ENCODE results near the gene FOCAD.

FOCAD gene

DNA sequence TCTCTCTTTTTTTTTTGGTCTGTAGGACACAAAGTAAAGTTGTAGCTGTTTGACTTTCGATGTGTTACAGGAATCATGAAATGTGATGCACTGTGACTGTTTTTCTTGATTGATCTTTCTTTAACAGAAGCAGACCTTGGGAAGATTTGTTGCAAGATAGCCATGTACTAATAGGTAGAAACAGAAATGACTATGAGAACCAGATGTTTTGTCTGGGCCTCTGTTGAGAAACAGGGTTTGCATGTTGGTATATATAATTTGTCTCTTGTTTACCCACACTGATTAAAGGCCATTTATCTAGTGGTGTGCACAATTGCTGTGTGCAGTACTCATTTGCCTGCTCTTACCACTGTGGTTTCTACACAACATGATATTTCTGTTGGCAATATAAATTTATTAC, 222.3 kb downstream of the FOCAD start:
- DNase-seq (ENCODE audit: low read depth, low spot score): no peak

DNA sequence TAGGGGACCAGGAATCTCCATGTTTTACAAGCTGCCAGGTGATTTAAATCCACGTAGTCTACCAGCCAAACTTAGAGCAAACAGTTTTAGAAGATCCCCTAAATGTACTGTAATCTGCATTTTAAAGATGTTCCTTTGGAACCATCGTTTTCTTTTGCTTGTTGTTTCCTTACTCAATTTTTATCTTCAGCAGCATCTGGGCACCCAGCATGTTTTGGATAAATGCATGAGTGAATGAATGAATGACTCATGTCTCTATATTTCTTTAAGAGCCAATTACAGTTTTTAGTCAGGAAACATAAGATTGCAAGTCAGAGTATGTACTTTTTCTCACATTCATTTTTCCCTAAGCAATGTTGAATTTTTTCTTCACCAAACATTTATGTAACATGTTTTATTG, 224.4 kb downstream of the FOCAD start:
- no peak overlapping the region for H3K9ac ChIP-seq (ENCODE audit: insufficient read length)
- no peak overlapping the region for H3K27ac ChIP-seq
- H3K9me3 ChIP-seq (ENCODE audit: low read depth, low read length): no peaks in the 10 kb centered on the region
- H3K36me3 ChIP-seq (ENCODE audit: insufficient read depth, low read length): no peaks in the 10 kb centered on the region; the same call in 1 of the 2 replicates
- no peak overlapping the region for H3K4me3 ChIP-seq
- no peak for DNase-seq (ENCODE audit: low read depth, low spot score)
- no peak for TF ChIP-seq FOXP2 (optimal IDR thresholded peaks at IDR 0.05; ENCODE audit: control extremely low read depth, extremely low read length, insufficient read depth)
- TF ChIP-seq POLR2AphosphoS5 (IDR thresholded peaks at IDR 0.05; ENCODE audit: borderline replicate concordance, low read depth, low read length): no peak
- no peak for TF ChIP-seq EZH2 (IDR thresholded peaks at IDR 0.05)

More for the DNA sequence above, 222.3 kb downstream of the FOCAD start:
- Histone ChIP-seq H3K9ac (ENCODE audit: insufficient read length) (no peak overlapping the region), H3K36me3 (ENCODE audit: insufficient read depth, low read length) (no peaks in the 10 kb centered on the region), H3K4me3 (no peak overlapping the region), H3K9me3 (ENCODE audit: low read depth, low read length) (no peaks in the 10 kb centered on the region), H3K27ac (no peak overlapping the region)
- TF ChIP-seq FOXP2 (optimal IDR thresholded peaks at IDR 0.05; ENCODE audit: control extremely low read depth, extremely low read length, insufficient read depth) (no peak), POLR2AphosphoS5 (IDR thresholded peaks at IDR 0.05; ENCODE audit: borderline replicate concordance, low read depth, low read length) (no peak), EZH2 (IDR thresholded peaks at IDR 0.05) (no peak)

DNA sequence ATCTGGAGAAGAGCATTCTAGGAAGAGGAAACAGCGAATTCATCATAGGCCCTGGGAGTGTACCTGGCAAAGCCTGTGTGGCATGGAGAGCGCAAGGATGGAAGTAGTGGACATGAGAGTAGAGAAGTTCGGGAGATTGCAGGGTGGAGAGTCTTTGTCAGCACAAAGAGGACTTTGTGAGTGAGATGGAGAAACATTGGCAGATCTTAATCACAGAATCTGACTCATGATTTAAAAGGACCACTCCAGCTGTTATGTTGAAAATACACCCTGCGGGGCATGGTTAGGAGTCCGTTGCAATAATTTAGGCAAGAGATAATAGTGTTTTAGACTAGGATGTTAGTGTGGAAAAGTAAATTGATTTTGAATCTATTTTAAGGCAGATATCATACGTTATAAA, 230.5 kb downstream of the FOCAD start:
- H3K36me3 ChIP-seq (ENCODE audit: insufficient read depth, low read length): peaks cover 16% of the 10 kb centered on the region
- H3K9me3 ChIP-seq (ENCODE audit: low read depth, low read length): no peaks in the 10 kb centered on the region
- no peak overlapping the region for H3K4me3 ChIP-seq
- no peak overlapping the region for H3K27ac ChIP-seq
- no peak for DNase-seq (ENCODE audit: low read depth, low spot score)
- TF ChIP-seq POLR2AphosphoS5 (IDR thresholded peaks at IDR 0.05; ENCODE audit: borderline replicate concordance, low read depth, low read length) (no peak), FOXP2 (optimal IDR thresholded peaks at IDR 0.05; ENCODE audit: control extremely low read depth, extremely low read length, insufficient read depth) (no peak), EZH2 (IDR thresholded peaks at IDR 0.05) (no peak)
- no peak overlapping the region for H3K9ac ChIP-seq (ENCODE audit: insufficient read length)

DNA sequence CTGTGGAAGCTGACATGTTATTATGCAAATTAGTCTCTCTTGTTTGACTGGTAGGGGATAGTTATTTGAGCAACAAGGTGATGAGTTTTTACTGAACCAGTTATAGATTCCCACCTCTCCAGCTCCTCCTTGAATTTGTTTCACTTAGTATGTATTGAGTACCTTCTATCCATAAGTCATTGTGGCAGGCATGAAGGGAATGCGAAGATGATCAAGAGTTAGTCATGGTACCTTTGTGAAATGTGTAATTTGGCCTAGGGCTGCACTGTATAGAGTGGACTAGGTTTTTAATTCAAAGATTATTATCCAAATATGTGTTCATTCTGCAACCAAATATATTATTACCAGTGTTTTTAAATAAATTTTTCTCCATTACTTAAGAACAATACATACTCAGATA, 237.3 kb downstream of the FOCAD start:
- peaks cover 16% of the 10 kb centered on the region for H3K36me3 ChIP-seq (ENCODE audit: insufficient read depth, low read length)
- H3K4me3 ChIP-seq: no peak overlapping the region
- H3K27ac ChIP-seq: no peak overlapping the region
- no peak for TF ChIP-seq POLR2AphosphoS5 (IDR thresholded peaks at IDR 0.05; ENCODE audit: borderline replicate concordance, low read depth, low read length)
- TF ChIP-seq FOXP2 (optimal IDR thresholded peaks at IDR 0.05; ENCODE audit: control extremely low read depth, extremely low read length, insufficient read depth): no peak
- TF ChIP-seq EZH2 (IDR thresholded peaks at IDR 0.05): no peak
- H3K9ac ChIP-seq (ENCODE audit: insufficient read length): no peak overlapping the region
- no peaks in the 10 kb centered on the region for H3K9me3 ChIP-seq (ENCODE audit: low read depth, low read length)
- DNase-seq (ENCODE audit: low read depth, low spot score): no peak

DNA sequence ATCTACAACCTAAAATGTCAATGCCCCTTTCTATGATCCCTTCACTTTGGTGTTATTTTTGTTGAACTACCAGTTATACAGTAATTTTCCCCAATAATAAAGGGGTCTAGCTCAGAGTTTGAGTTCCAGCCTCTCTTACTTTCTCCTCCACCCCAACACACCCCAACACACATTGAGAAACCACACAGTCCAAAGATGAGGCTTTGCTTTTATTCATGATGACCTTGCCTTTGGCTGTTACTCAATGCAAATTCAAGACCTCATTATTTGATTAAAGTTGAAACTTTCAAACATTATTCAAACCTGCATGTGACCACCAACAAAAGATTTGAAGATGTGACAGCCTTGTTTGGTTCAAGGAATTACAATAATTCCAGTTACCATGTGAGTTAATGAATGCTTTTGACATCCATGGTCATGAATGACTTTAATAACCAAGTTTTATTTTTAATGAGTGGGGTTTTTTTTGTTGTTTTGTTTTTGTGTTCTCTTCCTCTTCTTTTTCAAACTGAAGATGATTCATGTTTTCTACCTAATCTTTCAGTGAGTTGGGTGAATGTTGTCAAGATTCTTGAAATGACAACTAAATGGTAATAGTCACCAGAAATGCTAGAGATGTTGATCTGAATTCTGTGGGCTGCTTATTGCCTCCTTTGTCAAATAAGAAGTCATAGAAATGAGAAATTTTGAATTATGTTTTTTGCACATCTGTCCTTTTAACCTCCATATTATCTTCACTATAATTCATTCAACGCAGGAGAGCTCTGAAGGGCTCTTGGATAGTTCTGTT, 241.4 kb downstream of the FOCAD start:
- no peak overlapping the region for H3K27ac ChIP-seq
- no peak for TF ChIP-seq EZH2 (IDR thresholded peaks at IDR 0.05)
- TF ChIP-seq FOXP2 (optimal IDR thresholded peaks at IDR 0.05; ENCODE audit: control extremely low read depth, extremely low read length, insufficient read depth): no peak
- no peak for TF ChIP-seq POLR2AphosphoS5 (IDR thresholded peaks at IDR 0.05; ENCODE audit: borderline replicate concordance, low read depth, low read length)
- no peaks in the 10 kb centered on the region; the same call in 1 of the 2 replicates for H3K36me3 ChIP-seq (ENCODE audit: insufficient read depth, low read length)
- DNase-seq (ENCODE audit: low read depth, low spot score): no peak
- no peaks in the 10 kb centered on the region for H3K9me3 ChIP-seq (ENCODE audit: low read depth, low read length)
- H3K9ac ChIP-seq (ENCODE audit: insufficient read length): no peak overlapping the region
- H3K4me3 ChIP-seq: no peak overlapping the region

DNA sequence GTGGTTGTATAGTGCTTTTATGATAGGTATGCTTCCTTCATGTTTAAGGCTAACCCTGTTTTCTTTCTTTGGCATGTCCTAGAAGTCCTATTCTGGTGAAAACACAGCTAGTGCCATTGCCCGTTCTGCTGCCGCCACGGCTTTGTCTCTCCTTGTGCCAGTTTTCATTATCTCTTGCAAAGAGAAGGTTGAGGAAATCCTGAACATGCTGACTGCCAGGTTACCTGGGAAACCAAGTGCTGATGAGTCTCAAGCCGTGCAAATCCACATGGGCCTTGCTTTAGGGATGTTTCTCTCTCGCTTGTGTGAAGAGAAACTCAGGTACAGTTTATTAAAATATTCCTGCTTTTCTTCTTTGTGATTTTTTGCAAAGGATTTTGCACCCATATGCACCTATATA, 245.2 kb downstream of the FOCAD start:
- TF ChIP-seq FOXP2 (optimal IDR thresholded peaks at IDR 0.05; ENCODE audit: control extremely low read depth, extremely low read length, insufficient read depth) (no peak), EZH2 (IDR thresholded peaks at IDR 0.05) (no peak), POLR2AphosphoS5 (IDR thresholded peaks at IDR 0.05; ENCODE audit: borderline replicate concordance, low read depth, low read length) (no peak)

DNA sequence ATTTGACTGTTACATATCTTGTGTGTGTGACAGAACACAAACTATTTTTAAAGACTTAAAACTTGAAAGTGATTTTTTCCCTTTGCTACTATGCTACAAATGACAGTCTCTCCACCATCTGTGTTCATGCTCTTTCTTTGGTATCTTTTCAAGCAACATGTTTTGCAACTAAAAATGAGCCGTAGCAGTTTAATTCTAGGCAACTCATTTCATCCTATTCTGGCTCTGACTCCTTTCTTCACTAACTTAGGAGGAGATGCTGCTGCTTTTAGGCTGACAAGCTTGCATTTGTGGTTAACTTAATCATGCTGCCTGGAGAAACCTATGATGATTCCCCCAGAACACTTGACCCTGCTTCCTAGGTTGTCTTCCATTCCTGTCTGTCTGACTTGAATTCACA, 246.8 kb downstream of the FOCAD start:
- no peak overlapping the region for H3K9ac ChIP-seq (ENCODE audit: insufficient read length)
- no peak for TF ChIP-seq EZH2 (IDR thresholded peaks at IDR 0.05)
- no peak for TF ChIP-seq FOXP2 (optimal IDR thresholded peaks at IDR 0.05; ENCODE audit: control extremely low read depth, extremely low read length, insufficient read depth)
- TF ChIP-seq POLR2AphosphoS5 (IDR thresholded peaks at IDR 0.05; ENCODE audit: borderline replicate concordance, low read depth, low read length): no peak

More for the DNA sequence above, 245.2 kb downstream of the FOCAD start:
- H3K4me3 ChIP-seq: no peak overlapping the region
- no peak overlapping the region for H3K9ac ChIP-seq (ENCODE audit: insufficient read length)
- H3K36me3 ChIP-seq (ENCODE audit: insufficient read depth, low read length): peaks cover 10% of the 10 kb centered on the region; the same call in 1 of the 2 replicates
- H3K27ac ChIP-seq: no peak overlapping the region
- DNase-seq (ENCODE audit: low read depth, low spot score): no peak
- no peaks in the 10 kb centered on the region for H3K9me3 ChIP-seq (ENCODE audit: low read depth, low read length)

DNA sequence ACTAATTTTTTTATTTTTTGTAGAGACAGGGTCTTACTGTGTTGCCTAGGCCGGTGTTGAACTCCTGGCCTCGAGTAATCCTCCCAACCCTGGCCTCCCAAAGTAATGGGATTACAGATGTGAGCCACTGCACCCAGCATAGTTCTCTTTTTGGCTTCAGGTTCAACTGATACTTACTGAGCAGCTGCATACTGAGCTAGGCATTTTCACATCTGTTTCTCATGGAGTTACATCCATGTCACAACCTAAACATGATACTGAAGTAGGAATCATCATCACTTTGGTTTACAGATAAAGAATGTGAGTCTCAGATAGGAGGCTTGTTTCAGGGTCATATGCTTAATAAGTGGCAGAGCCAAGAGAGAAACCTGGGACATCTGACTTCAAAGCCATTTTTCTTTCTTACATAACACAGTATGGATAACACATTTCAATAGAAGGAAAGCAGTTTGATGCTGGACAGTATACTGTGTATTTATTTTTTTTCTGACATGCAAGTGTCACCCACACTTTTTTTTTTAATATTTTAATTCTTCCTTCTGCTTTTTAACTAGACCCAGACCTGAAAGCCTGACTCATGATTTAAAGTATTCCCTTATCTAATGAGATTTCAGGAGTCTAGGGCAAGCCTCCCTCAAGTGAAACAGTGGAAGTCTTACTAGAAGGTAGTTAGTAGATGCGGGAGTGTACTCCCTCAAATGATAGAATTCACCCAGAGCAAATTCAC, 256.6 kb downstream of the FOCAD start:
- Histone ChIP-seq H3K36me3 (ENCODE audit: insufficient read depth, low read length) (peaks cover 7% of the 10 kb centered on the region; the same call in 1 of the 2 replicates), H3K27ac (0 out of 2 replicates have a peak overlapping the region, but pooled peaks have one; percentile 6), H3K9me3 (ENCODE audit: low read depth, low read length) (no peaks in the 10 kb centered on the region), H3K9ac (ENCODE audit: insufficient read length) (no peak overlapping the region), H3K4me3 (no peak overlapping the region)
- peak; percentile 10 for DNase-seq (ENCODE audit: low read depth, low spot score)
- TF ChIP-seq EZH2 (IDR thresholded peaks at IDR 0.05): no peak
- no peak for TF ChIP-seq POLR2AphosphoS5 (IDR thresholded peaks at IDR 0.05; ENCODE audit: borderline replicate concordance, low read depth, low read length)
- TF ChIP-seq FOXP2 (optimal IDR thresholded peaks at IDR 0.05; ENCODE audit: control extremely low read depth, extremely low read length, insufficient read depth): no peak

More for the DNA sequence above, 246.8 kb downstream of the FOCAD start:
- Histone ChIP-seq H3K36me3 (ENCODE audit: insufficient read depth, low read length) (peaks cover 14% of the 10 kb centered on the region; the same call in 1 of the 2 replicates), H3K27ac (no peak overlapping the region), H3K4me3 (no peak overlapping the region), H3K9me3 (ENCODE audit: low read depth, low read length) (no peaks in the 10 kb centered on the region)
- DNase-seq (ENCODE audit: low read depth, low spot score): no peak
